Lower leg skin (tissue), 4 donors: ENCODE results near the gene NDUFA3. TPM values are rescaled to one million over a fixed set of nuclear protein-coding genes. Genes with fewer than 3 reads are reported as not detected.
A peak's percentile ranks its signal among the peaks of the same experiment; 100 is the strongest.

ENCODE experiments used
- DNase-seq, 2 donors: peaks; one replicate each; pipeline ENCODE4 v3.0.0-alpha.2; 2019; ENCODE audit warnings: low spot score in 2 of 2
- H3K4me3 ChIP-seq: fragments of 200-600 bp; sonication (generic); 2 replicates; pipeline ENCODE4 v1.5.1; 2017; ENCODE audit warnings: mild to moderate bottlenecking, low read depth; ENCODE audit not compliant: poor library complexity, severe bottlenecking
- CTCF ChIP-seq, 3 donors: fragments of 450-650 bp; IDR thresholded peaks; one replicate each; pipeline ENCODE4 v1.5.1; 2016; ENCODE audit warnings: antibody characterized with exemption in 3 of 3, mild to moderate bottlenecking in 3 of 3, moderate library complexity in 2 of 3
- POLR2A ChIP-seq, 2 donors: fragments of 450-650 bp; IDR thresholded peaks; one replicate each; pipeline ENCODE4 v1.6.1; 2016 to 2017; ENCODE audit warnings: antibody characterized with exemption in 2 of 2, mild to moderate bottlenecking in 1 of 2, moderate library complexity in 1 of 2
- WGBS, 2 donors: methylation state at CpG; one replicate each; pipeline ENCODE4 v1.1.5; 2018; 5-methylcytosine and 5-hydroxymethylcytosine counted together
- intact Hi-C: fragments of 100-400 bp; cut with DNase I; formaldehyde crosslinking; loops from one replicate; pipeline ENCODE4 v1.15.0; 2023; ENCODE audit warnings: low total_unique reads
- total RNA-seq, 4 donors: library from RNA; depleted of rRNA; stranded (reverse); fragments of >200 nt; gene quantifications; one replicate each; pipeline ENCODE4 v1.1.0, GENCODE V29; 2016

NDUFA3 gene
- total RNA-seq, result 10 to 100 TPM in 3 of 4 donors, 1 to 10 TPM in 1; 2.7 to 39.4 (median 30.2) TPM

GRCh38 chr19:54102421-54103169 is at the start of gene NDUFA3:
TSS of gene NDUFA3 (plus strand) at chr19:54102855. CDS start at chr19:54102879, 24 bp downstream.
- DNase-seq, result peak; percentile 97 to 99
- H3K4me3 ChIP-seq, result peak within 1 kb of the TSS; percentile 70
- 3 to 4% methylated on average over 40 to 54 of the region's 54 CpGs for WGBS, 2 donors
- intact Hi-C loops, result no loop called here
- TF ChIP-seq POLR2A (IDR thresholded peaks at IDR 0.05), result no peak
- TF ChIP-seq CTCF (IDR thresholded peaks at IDR 0.05), result no peak

- no peak for TF ChIP-seq CTCF (IDR thresholded peaks at IDR 0.05)
- DNase-seq, result no peak
- H3K4me3 ChIP-seq, result no peak overlapping the region
- WGBS, 2 donors, result 62 to 77% methylated on average over 9 of the region's 9 CpGs
- intact Hi-C loops, result no loop called here
Measured at GRCh38 chr19:54062643-54063042, 40.0 kb upstream of the NDUFA3 start.

GRCh38 chr19:54063350-54064116 is 39.1 kb upstream of the NDUFA3 start, which contains the start of gene VSTM1:
TSS of gene VSTM1 (minus strand) at chr19:54063897. CDS start at chr19:54063777, 120 bp downstream.
- TF ChIP-seq POLR2A (IDR thresholded peaks at IDR 0.05) (no peak), CTCF (IDR thresholded peaks at IDR 0.05) (no peak)
- no peak for DNase-seq
- WGBS, 2 donors, result 76 to 78% methylated on average over 34 of the region's 34 CpGs
- no peak within 1 kb of the TSS for H3K4me3 ChIP-seq
- intact Hi-C loops, result no loop called here

DNA sequence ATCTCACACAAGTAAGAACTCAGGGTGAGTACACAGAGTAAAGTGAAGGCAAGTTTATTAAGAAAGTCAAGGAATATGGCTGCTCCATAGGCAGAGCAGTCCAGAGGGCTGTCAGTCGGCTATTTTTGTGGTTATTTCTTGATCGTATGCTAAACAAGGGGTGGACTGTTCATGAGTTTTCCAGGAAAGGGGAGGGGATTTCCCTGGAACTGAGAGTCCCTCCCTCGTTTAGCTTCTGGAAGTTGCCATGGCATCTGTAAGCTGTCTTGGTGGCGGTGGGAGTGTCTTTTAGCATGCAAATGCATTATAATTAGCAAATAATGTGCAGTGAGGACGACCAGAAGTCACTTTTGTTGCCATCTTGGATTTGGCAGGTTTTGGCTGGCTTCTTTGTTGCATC is 33.2 kb upstream of the NDUFA3 start:
- intact Hi-C loops, result no loop called here

GRCh38 chr19:54073829-54074228 is 28.8 kb upstream of the NDUFA3 start:
- DNase-seq, result no peak
- TF ChIP-seq CTCF (IDR thresholded peaks at IDR 0.05) (no peak), POLR2A (IDR thresholded peaks at IDR 0.05) (no peak)
- H3K4me3 ChIP-seq, result no peak overlapping the region
- intact Hi-C loops, result no loop called here
- WGBS, 2 donors, result 83 to 92% methylated on average over 10 of the region's 10 CpGs

More for the DNA sequence above, 33.2 kb upstream of the NDUFA3 start:
- TF ChIP-seq POLR2A (IDR thresholded peaks at IDR 0.05), result no peak
- TF ChIP-seq CTCF (IDR thresholded peaks at IDR 0.05), result no peak
- H3K4me3 ChIP-seq, result no peak overlapping the region
- 57 to 65% methylated on average over 5 of the region's 5 CpGs for WGBS, 2 donors
- no peak for DNase-seq
